Parathyroid adenoma (tissue), 2 donors: ENCODE results near the gene MEOX2.
A peak's percentile ranks its signal among the peaks of the same experiment; 100 is the strongest.

Experiments
- H2AFZ ChIP-seq: fragments of 300-600 bp; sonication (generic); one replicate; pipeline ENCODE4 v1.7.0; 2017; ENCODE audit warnings: antibody characterized with exemption, mild to moderate bottlenecking
- H3K27ac ChIP-seq: fragments of 300-600 bp; sonication (generic); one replicate; pipeline ENCODE4 v1.7.0; 2017
- H3K27me3 ChIP-seq: fragments of 300-600 bp; sonication (generic); one replicate; pipeline ENCODE4 v1.7.0; 2017; ENCODE audit warnings: low read length; ENCODE audit not compliant: control insufficient read depth, insufficient read depth
- H3K36me3 ChIP-seq: fragments of 300-600 bp; sonication (generic); one replicate; pipeline ENCODE4 v1.7.0; 2017; ENCODE audit warnings: low read length; ENCODE audit not compliant: control insufficient read depth, insufficient read depth
- H3K4me1 ChIP-seq: fragments of 300-600 bp; sonication (generic); one replicate; pipeline ENCODE4 v1.7.0; 2017; ENCODE audit warnings: control low read depth
- H3K4me2 ChIP-seq: fragments of 300-600 bp; sonication (generic); one replicate; pipeline ENCODE4 v1.7.0; 2017; ENCODE audit warnings: low read length
- H3K4me3 ChIP-seq: fragments of 300-600 bp; sonication (generic); one replicate; pipeline ENCODE4 v1.7.0; 2017; ENCODE audit warnings: low read depth, low read length
- H3K79me2 ChIP-seq: fragments of 300-600 bp; sonication (generic); one replicate; pipeline ENCODE4 v1.7.0; 2017; ENCODE audit warnings: control low read depth
- H3K9ac ChIP-seq: fragments of 300-600 bp; sonication (generic); one replicate; pipeline ENCODE4 v1.7.0; 2017; ENCODE audit warnings: mild to moderate bottlenecking
- H3K9me3 ChIP-seq: fragments of 300-600 bp; sonication (generic); one replicate; pipeline ENCODE4 v1.7.0; 2017; ENCODE audit warnings: low read length; ENCODE audit not compliant: control insufficient read depth
- CTCF ChIP-seq: fragments of 300-600 bp; sonication (generic); IDR thresholded peaks from one replicate; pipeline ENCODE4 v1.7.0; 2017; ENCODE audit warnings: antibody characterized with exemption, mild to moderate bottlenecking
- donor health status: primary hyperparathyroidism.

Gene MEOX2

GRCh38 chr7:15679306-15679705 is 7.2 kb downstream of the MEOX2 start:
- Histone ChIP-seq H3K27me3 (no peaks in the 10 kb centered on the region), H3K9ac (no peak overlapping the region), H3K27ac (no peak overlapping the region), H3K4me3 (no peak overlapping the region), H2AFZ (no peak overlapping the region), H3K4me2 (no peak overlapping the region), H3K36me3 (no peaks in the 10 kb centered on the region), H3K79me2 (no peaks in the 10 kb centered on the region), H3K4me1 (no peaks in the 10 kb centered on the region), H3K9me3 (peaks cover 5% of the 10 kb centered on the region)
- TF ChIP-seq CTCF, result no peak

GRCh38 chr7:15678653-15679052 is 7.8 kb downstream of the MEOX2 start:
- H3K4me1 ChIP-seq, result no peaks in the 10 kb centered on the region
- no peaks in the 10 kb centered on the region for H3K27me3 ChIP-seq
- H2AFZ ChIP-seq, result no peak overlapping the region
- H3K9ac ChIP-seq, result no peak overlapping the region
- H3K4me3 ChIP-seq, result no peak overlapping the region
- no peak overlapping the region for H3K27ac ChIP-seq
- H3K79me2 ChIP-seq, result no peaks in the 10 kb centered on the region
- H3K9me3 ChIP-seq, result peaks cover 4% of the 10 kb centered on the region
- TF ChIP-seq CTCF, result no peak
- no peaks in the 10 kb centered on the region for H3K36me3 ChIP-seq
- peak overlapping the region; percentile 1 for H3K4me2 ChIP-seq

GRCh38 chr7:15675379-15675778 is 11.1 kb downstream of the MEOX2 start:
- no peak overlapping the region for H2AFZ ChIP-seq
- no peaks in the 10 kb centered on the region for H3K4me1 ChIP-seq
- no peaks in the 10 kb centered on the region for H3K36me3 ChIP-seq
- H3K4me2 ChIP-seq, result no peak overlapping the region
- H3K9me3 ChIP-seq, result no peaks in the 10 kb centered on the region
- no peak overlapping the region for H3K4me3 ChIP-seq
- no peak overlapping the region for H3K9ac ChIP-seq
- H3K79me2 ChIP-seq, result no peaks in the 10 kb centered on the region
- no peak overlapping the region for H3K27ac ChIP-seq
- TF ChIP-seq CTCF, result no peak
- H3K27me3 ChIP-seq, result no peaks in the 10 kb centered on the region

- H3K79me2 ChIP-seq, result no peaks in the 10 kb centered on the region
- no peak overlapping the region for H3K4me3 ChIP-seq
- no peak overlapping the region for H3K4me2 ChIP-seq
- TF ChIP-seq CTCF, result no peak
- H3K36me3 ChIP-seq, result no peaks in the 10 kb centered on the region
- H3K27me3 ChIP-seq, result no peaks in the 10 kb centered on the region
- no peak overlapping the region for H3K9ac ChIP-seq
- H3K27ac ChIP-seq, result no peak overlapping the region
- no peaks in the 10 kb centered on the region for H3K9me3 ChIP-seq
- no peaks in the 10 kb centered on the region for H3K4me1 ChIP-seq
- H2AFZ ChIP-seq, result no peak overlapping the region
Observed at GRCh38 chr7:15674586-15674985, 11.9 kb downstream of the MEOX2 start.

GRCh38 chr7:15669443-15670090 is 16.9 kb downstream of the MEOX2 start:
- Histone ChIP-seq H3K4me3 (no peak overlapping the region), H3K9me3 (no peaks in the 10 kb centered on the region), H3K4me1 (no peaks in the 10 kb centered on the region), H3K27ac (no peak overlapping the region), H3K36me3 (no peaks in the 10 kb centered on the region), H3K4me2 (no peak overlapping the region), H3K9ac (no peak overlapping the region), H3K79me2 (no peaks in the 10 kb centered on the region), H3K27me3 (no peaks in the 10 kb centered on the region), H2AFZ (no peak overlapping the region)
- TF ChIP-seq CTCF, result no peak
